Mammary epithelial cell (primary cell): ENCODE data around the gene VASN.

ENCODE experiments used
- EZH2 ChIP-seq: IDR thresholded peaks from 2 replicates; pipeline ENCODE4 v1.6.1; 2012; ENCODE audit warnings: low read length, inconsistent platforms, borderline replicate concordance
- TF ChIP-seq, protein P1 (sequence below), 2 donors: IDR thresholded peaks in 1 of 2; conservative IDR thresholded peaks in 1 of 2; 2 replicates each; pipeline ENCODE4 v1.5.1; 2011 to 2012; ENCODE audit warnings: inconsistent platforms in 2 of 2, low read length in 2 of 2, mild to moderate bottlenecking in 2 of 2, control low read depth in 1 of 2, low read depth in 1 of 2; ENCODE audit not compliant: insufficient read depth in 1 of 2; ENCODE audit errors: extremely low read depth in 1 of 2

DNA sequence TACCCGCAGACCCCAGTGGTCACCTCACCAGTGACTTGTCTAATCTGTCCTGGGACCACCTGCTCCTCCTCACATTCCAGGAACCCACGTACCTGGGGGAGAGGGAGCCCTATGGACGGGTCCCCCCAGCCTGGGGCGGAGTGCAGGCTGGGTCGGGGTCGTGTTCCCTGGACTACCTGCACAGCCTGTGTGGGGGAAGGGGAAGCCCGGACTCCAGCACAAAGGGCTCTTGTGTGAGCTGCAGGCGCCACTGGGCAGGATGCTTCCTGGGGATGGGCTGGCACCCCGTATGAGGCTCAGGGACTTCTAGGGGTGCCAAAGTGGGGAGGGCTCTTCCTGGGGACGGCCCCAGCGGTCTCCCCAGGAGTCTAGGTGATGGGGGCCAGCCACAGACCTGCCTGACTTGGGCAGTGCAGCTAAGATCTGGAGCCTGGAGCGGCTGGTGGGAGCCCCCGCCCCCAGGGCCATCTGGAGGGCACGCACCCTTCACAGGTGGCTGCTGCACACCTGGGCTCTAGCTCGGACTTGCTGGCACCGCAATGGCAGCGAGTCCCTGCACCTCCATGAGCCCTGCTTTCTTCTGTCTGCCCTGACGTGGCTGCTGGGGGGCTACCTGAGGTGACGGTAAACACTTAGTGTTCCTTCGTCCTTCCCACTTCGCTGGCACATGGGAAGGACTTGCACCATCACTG lies 7.5 kb downstream of the VASN start:
- TF ChIP-seq, protein P1, sequence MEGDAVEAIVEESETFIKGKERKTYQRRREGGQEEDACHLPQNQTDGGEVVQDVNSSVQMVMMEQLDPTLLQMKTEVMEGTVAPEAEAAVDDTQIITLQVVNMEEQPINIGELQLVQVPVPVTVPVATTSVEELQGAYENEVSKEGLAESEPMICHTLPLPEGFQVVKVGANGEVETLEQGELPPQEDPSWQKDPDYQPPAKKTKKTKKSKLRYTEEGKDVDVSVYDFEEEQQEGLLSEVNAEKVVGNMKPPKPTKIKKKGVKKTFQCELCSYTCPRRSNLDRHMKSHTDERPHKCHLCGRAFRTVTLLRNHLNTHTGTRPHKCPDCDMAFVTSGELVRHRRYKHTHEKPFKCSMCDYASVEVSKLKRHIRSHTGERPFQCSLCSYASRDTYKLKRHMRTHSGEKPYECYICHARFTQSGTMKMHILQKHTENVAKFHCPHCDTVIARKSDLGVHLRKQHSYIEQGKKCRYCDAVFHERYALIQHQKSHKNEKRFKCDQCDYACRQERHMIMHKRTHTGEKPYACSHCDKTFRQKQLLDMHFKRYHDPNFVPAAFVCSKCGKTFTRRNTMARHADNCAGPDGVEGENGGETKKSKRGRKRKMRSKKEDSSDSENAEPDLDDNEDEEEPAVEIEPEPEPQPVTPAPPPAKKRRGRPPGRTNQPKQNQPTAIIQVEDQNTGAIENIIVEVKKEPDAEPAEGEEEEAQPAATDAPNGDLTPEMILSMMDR (conservative IDR thresholded peaks at IDR 0.05 in 1 of 2, IDR thresholded peaks at IDR 0.05 in 1 of 2; ENCODE audit: extremely low read depth in 1 of 2, insufficient read depth in 1 of 2, low read depth in 1 of 2, low read length in 2 of 2): no peak
- no peak for TF ChIP-seq EZH2
